Liver (tissue), 3 donors: ENCODE measurements around the gene GEMIN2.

ENCODE experiments used
- EGR1 ChIP-seq, 2 donors: IDR thresholded peaks; 2 replicates each; pipeline ENCODE4 v1.6.1; 2016 to 2018; ENCODE audit warnings: antibody characterized with exemption in 2 of 2, low read depth in 2 of 2
- FOXA1 ChIP-seq: IDR thresholded peaks from 2 replicates; pipeline ENCODE4 v1.6.1; 2016; ENCODE audit warnings: antibody characterized with exemption
- FOXA2 ChIP-seq: IDR thresholded peaks from 2 replicates; pipeline ENCODE4 v1.6.1; 2016; ENCODE audit warnings: antibody characterized with exemption
- GABPA ChIP-seq, 2 donors: IDR thresholded peaks in 1 of 2; conservative IDR thresholded peaks in 1 of 2; 2 replicates each; pipeline ENCODE4 v1.6.1; 2016; ENCODE audit warnings: antibody characterized with exemption in 2 of 2, mild to moderate bottlenecking in 1 of 2, moderate library complexity in 1 of 2
- RAD21 ChIP-seq, 2 donors: IDR thresholded peaks; 2 replicates each; pipeline ENCODE4 v1.6.1; 2016; ENCODE audit warnings: antibody characterized with exemption in 2 of 2, mild to moderate bottlenecking in 2 of 2
- SP1 ChIP-seq: IDR thresholded peaks from 2 replicates; pipeline ENCODE4 v1.6.1; 2018; ENCODE audit warnings: antibody characterized with exemption, mild to moderate bottlenecking
- TAF1 ChIP-seq: conservative IDR thresholded peaks from 2 replicates; pipeline ENCODE4 v1.6.1; 2016; ENCODE audit warnings: antibody characterized with exemption, mild to moderate bottlenecking
- YY1 ChIP-seq: IDR thresholded peaks from 2 replicates; pipeline ENCODE4 v1.6.1; 2016; ENCODE audit warnings: antibody characterized with exemption, mild to moderate bottlenecking
- TF ChIP-seq, protein P1 (sequence below): fragments of 150-350 bp; IDR thresholded peaks from 2 replicates; pipeline ENCODE4 v1.5.1; 2017; ENCODE audit warnings: improper control_type of control experiment, low read depth, low read length; ENCODE audit not compliant: missing input control
- TF ChIP-seq, protein P2 (sequence below): IDR thresholded peaks from 2 replicates; pipeline ENCODE4 v1.6.1; 2016; ENCODE audit warnings: antibody characterized with exemption, mild to moderate bottlenecking
- TF ChIP-seq, protein P3 (sequence below): IDR thresholded peaks from 2 replicates; pipeline ENCODE4 v1.6.1; 2016; ENCODE audit warnings: antibody characterized with exemption
- TF ChIP-seq, protein P4 (sequence below): IDR thresholded peaks from 2 replicates; pipeline ENCODE4 v1.6.1; 2016; ENCODE audit warnings: antibody characterized with exemption
- donor health status: healthy.
- donor health status: healthy.

DNA sequence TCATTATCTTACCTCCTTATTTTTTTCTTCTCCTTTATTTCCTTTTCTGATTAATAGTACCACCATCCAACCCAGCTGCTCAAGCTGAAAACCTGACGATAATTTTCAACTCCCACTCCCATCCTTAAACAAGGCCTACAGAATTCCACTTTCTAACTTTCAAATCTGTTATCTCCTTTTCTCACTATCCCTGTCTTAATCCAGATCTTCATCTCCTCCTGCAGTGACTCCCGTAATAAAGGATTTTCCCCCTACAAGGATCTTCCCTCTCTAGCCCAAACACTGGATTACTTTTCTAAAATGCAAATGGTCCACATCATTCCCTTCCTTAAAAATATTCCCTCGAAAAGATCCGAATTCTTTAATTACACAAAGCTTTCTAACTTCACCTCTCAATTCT lies 54.5 kb downstream of the GEMIN2 start:
- TF ChIP-seq YY1 (no peak), TAF1 (no peak), EGR1 (IDR thresholded peaks at IDR 0.05; ENCODE audit: low read depth in 2 of 2) (no peak), GABPA (IDR thresholded peaks at IDR 0.05 in 1 of 2, conservative IDR thresholded peaks at IDR 0.05 in 1 of 2) (no peak), SP1 (no peak), FOXA2 (no peak), RAD21 (IDR thresholded peaks at IDR 0.05) (no peak), FOXA1 (no peak)
- TF ChIP-seq, protein P1, sequence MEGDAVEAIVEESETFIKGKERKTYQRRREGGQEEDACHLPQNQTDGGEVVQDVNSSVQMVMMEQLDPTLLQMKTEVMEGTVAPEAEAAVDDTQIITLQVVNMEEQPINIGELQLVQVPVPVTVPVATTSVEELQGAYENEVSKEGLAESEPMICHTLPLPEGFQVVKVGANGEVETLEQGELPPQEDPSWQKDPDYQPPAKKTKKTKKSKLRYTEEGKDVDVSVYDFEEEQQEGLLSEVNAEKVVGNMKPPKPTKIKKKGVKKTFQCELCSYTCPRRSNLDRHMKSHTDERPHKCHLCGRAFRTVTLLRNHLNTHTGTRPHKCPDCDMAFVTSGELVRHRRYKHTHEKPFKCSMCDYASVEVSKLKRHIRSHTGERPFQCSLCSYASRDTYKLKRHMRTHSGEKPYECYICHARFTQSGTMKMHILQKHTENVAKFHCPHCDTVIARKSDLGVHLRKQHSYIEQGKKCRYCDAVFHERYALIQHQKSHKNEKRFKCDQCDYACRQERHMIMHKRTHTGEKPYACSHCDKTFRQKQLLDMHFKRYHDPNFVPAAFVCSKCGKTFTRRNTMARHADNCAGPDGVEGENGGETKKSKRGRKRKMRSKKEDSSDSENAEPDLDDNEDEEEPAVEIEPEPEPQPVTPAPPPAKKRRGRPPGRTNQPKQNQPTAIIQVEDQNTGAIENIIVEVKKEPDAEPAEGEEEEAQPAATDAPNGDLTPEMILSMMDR: no peak
- TF ChIP-seq, protein P2, sequence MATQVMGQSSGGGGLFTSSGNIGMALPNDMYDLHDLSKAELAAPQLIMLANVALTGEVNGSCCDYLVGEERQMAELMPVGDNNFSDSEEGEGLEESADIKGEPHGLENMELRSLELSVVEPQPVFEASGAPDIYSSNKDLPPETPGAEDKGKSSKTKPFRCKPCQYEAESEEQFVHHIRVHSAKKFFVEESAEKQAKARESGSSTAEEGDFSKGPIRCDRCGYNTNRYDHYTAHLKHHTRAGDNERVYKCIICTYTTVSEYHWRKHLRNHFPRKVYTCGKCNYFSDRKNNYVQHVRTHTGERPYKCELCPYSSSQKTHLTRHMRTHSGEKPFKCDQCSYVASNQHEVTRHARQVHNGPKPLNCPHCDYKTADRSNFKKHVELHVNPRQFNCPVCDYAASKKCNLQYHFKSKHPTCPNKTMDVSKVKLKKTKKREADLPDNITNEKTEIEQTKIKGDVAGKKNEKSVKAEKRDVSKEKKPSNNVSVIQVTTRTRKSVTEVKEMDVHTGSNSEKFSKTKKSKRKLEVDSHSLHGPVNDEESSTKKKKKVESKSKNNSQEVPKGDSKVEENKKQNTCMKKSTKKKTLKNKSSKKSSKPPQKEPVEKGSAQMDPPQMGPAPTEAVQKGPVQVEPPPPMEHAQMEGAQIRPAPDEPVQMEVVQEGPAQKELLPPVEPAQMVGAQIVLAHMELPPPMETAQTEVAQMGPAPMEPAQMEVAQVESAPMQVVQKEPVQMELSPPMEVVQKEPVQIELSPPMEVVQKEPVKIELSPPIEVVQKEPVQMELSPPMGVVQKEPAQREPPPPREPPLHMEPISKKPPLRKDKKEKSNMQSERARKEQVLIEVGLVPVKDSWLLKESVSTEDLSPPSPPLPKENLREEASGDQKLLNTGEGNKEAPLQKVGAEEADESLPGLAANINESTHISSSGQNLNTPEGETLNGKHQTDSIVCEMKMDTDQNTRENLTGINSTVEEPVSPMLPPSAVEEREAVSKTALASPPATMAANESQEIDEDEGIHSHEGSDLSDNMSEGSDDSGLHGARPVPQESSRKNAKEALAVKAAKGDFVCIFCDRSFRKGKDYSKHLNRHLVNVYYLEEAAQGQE: no peak
- TF ChIP-seq, protein P3, sequence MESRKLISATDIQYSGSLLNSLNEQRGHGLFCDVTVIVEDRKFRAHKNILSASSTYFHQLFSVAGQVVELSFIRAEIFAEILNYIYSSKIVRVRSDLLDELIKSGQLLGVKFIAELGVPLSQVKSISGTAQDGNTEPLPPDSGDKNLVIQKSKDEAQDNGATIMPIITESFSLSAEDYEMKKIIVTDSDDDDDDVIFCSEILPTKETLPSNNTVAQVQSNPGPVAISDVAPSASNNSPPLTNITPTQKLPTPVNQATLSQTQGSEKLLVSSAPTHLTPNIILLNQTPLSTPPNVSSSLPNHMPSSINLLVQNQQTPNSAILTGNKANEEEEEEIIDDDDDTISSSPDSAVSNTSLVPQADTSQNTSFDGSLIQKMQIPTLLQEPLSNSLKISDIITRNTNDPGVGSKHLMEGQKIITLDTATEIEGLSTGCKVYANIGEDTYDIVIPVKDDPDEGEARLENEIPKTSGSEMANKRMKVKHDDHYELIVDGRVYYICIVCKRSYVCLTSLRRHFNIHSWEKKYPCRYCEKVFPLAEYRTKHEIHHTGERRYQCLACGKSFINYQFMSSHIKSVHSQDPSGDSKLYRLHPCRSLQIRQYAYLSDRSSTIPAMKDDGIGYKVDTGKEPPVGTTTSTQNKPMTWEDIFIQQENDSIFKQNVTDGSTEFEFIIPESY: no peak
- TF ChIP-seq, protein P4, sequence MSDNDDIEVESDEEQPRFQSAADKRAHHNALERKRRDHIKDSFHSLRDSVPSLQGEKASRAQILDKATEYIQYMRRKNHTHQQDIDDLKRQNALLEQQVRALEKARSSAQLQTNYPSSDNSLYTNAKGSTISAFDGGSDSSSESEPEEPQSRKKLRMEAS: no peak
